NCI-H226 (cell line): ENCODE measurements around the gene ALDH1A2.

Experiments
- DNase-seq: peaks from one replicate; pipeline ENCODE4 v3.0.0-alpha.2; 2015

ALDH1A2 gene

DNA sequence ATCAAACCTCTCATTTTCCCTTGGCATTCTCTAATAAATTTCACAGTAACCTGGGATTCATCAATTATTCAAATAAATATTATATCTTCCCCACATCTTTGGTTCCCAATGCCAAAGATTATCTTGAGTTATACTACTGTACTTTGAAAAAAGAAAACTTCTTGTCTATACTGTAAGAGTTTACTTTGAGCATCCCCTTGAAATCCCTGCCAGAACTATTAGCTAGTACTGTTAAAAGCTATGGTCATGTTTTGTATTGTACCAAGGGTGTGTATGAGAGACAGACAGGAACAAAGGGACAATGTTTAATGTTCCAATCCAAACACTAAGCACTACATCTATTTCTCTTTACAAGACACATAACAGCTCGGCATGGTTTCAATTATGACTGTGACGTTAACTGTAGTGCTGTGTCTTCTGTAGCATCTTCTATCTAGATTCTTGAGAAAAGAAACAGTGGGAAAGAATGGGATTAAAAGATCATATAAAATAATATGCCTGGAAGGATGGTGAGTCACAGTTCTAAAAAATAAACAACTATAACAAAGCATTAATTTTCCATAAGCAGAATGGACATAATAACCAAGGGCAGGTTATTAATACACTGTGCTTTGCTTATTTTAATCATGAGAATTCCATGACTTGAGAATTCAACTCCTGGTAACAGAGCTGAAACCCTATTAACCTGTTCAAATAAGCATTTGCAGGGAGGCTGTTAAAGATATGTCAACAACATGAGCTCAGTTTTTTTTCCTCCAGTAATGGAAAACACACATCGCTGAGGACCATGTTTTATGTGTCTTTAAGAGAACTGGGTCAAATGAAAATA lies 71.1 kb downstream of the ALDH1A2 start:
- DNase-seq = no peak

DNA sequence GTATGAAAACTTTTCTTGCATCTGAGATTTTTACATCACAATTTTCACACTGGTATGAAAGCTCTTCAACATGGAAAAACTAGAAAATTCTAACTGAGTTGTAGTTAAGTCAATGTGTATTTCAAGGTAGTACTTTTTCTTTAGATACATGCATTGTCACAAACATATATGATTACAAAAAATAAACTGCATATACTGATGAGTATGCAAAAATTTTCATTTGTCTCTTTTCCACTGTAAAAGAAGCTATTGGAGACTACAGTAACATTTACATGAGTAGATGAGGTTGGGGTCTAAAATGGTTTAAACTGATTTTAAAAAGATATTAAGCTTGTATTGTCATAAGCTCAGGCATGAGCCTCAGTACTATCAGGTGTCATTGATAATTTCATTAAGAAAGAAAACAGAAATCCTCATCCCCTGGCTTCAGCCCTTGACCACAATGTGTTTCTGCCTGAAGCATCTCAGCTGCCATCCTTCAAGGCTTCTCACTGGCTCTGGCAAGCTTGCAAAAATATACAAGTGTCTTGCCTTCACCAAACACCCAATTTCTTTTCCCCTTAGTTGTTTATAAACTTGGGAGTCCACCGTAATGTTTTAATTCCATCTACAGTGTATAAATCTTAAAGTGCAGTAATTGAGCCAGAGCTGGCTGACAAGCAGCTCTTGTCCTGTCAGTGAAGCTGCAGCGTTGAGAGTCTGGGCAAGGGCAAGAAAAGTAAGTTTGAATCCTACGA lies 71.9 kb downstream of the ALDH1A2 start:
- no peak for DNase-seq

DNA sequence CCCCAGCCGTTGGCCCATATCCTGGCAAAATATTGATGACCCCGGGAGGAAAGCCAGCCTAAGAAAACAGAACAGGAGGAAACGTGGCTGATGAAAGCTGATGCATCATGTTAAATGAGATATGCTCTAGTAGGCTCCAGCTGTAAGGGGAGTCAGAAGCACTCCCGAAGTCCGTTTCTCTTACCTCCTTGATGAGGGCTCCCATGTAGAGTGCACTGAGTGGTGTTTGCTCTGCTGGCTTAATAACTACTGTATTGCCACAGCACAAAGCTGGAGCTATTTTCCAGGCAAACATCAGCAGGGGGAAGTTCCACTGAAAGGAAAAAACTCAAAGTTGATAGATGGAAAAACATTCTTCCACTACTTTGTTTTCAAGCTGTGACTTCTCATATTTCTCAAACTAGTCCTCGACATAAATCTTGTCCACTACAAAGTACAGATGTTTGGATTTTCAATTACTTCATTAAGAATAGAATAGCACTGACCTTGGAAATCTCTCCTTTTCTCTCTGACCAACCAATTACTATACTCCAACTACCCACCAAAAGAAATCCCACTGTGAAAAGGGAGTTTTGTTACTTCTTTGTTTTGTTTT lies 72.7 kb downstream of the ALDH1A2 start:
- no peak for DNase-seq

DNA sequence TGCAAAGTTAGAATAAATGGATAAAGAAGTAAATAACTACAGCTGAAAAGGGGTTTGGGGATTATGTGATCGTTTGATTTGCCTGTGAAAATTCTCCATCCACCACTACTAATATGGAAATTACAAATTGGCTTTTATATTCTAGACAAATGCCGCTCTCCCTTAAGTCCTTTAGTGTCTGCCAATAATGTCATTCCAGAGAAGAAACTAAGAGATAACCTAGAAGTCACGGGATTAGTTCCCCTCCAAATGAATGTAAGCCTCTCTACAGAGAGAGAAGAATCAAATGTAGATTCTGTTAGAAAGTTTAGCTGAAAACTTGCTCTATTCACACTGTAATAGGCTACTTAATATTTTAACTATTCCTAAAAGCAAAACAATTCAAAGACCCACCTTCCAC lies 92.0 kb downstream of the ALDH1A2 start:
- no peak for DNase-seq

DNA sequence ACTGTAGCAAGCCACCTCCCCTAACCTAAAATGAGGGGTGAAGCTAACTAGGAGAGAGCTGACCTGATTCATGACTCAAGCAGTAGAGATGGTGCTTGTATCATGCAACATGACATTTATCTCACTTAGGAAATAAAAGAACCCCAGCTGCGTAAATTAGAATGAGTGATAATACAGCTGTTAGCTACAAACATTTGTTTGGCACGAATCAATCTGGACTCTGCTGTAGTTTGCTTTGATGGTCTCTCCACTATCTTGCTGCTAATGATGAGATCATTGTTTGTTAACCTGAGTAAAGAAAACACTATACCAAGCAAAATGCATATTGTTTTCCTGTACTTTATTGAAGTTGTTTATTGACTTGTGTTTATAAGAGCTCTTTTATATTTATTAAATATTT lies 92.6 kb downstream of the ALDH1A2 start:
- no peak for DNase-seq

DNA sequence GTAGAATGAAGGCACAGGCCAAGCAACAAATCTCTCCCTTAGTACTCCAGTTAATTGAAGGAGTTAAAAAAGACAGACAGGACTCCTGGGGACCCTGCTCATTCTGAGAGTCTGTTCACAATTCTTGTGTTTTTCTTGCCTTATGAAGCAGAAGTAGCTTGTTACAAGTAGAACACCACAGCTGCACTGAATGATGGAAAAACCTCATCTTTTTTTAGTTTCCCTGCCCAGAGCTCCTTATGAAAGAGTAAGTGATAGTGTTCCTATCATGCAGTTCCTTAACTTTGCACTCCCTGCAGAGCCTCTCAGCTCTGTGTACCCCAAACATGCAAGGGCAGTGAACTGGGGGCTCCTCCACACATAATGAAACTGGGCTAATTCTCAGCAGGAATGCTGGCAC lies 95.5 kb downstream of the ALDH1A2 start:
- DNase-seq = no peak

DNA sequence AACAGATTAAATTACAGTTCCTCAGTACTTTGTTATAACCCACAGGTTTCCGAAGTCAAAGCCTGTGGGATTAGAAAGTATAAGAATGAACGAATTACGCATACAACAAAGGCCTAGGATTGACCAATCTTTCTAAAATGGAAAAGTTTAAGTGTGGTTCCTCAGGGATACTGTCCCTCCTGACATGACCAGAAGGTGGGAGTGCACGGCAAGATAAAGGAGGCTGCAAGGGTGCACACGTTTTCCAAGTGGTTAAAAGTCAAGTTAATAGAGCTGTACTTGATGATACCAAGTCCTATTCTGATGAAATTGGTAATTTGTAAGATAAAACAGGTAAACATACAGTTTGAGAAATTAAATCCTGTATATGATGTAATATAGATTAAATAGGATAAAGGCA lies 96.2 kb downstream of the ALDH1A2 start:
- DNase-seq = no peak

DNA sequence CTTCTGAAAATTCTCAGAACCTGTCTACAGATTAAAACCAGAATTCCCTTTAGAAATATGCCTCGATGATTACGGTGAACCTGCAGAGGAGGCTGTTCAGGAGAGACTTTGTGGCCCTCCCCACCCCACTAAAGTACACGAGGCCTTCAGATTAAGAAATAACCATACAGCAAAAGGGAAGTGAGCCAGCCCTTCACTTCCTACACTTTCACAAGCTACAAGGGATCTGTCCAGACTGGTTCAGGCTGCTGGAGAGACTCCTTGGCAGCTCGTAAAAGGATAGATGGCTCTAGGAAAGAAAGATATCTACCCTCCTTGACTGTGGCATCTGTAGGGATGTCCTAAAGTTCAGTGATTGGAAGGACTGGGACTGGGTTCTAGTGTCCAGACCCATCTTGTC lies 102.6 kb downstream of the ALDH1A2 start:
- no peak for DNase-seq

DNA sequence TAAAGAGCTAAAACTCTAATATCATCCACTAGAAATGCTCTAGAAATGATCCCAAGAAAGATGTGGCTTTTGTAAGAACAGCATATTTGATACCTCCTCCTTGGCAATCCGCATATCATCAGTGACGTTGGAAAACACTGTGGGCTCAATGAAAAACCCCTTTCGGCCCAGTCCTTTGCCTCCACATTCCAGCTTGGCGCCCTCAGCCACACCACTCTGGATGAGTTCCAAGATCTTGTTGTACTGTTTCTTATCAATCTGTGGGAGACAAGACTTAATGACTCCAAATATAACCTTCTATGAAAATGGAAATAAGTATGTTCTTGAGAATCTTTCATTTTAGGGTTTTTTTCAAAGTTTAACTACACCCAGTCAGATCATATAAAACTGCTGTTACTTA lies 103.6 kb downstream of the ALDH1A2 start:
- peak; percentile 50 for DNase-seq

DNA sequence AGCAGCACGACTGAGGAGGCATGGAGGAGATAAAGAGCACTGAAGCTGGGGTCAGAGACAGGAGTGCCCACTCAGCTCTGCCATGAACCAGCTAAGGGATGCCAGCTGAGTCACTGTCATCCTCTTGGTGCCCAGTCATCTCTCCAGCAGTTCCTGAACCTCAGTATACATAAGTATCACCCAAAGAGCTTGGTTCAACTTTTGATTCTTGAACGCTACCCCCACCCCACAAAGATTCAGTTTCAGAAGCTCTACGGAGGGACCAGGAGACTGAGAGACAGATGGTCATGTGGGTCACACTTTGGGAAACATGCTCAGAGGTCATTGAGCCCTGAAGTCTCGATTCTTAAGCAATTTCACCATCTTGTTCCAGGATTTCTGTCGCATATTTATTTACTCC lies 108.4 kb downstream of the ALDH1A2 start:
- DNase-seq = no peak

DNA sequence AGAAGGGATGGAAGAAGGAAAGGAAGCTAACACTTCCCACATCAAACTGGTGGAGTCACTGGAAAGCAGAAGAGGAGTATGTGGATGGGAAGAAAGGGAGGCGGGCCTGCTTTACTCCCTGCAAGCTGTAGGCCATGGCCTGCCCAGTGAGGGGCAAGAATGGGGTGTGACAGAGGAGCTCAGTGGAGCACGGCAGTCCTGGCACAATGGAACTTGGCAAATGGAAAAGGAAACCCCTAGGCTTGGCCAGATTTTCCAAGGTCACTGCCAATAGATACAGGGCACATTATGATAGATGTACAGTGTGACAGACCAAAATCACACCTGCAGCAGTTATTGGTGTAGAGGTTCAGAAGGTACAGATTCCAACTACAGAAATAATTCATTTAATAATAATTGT lies 111.6 kb downstream of the ALDH1A2 start:
- DNase-seq = no peak

DNA sequence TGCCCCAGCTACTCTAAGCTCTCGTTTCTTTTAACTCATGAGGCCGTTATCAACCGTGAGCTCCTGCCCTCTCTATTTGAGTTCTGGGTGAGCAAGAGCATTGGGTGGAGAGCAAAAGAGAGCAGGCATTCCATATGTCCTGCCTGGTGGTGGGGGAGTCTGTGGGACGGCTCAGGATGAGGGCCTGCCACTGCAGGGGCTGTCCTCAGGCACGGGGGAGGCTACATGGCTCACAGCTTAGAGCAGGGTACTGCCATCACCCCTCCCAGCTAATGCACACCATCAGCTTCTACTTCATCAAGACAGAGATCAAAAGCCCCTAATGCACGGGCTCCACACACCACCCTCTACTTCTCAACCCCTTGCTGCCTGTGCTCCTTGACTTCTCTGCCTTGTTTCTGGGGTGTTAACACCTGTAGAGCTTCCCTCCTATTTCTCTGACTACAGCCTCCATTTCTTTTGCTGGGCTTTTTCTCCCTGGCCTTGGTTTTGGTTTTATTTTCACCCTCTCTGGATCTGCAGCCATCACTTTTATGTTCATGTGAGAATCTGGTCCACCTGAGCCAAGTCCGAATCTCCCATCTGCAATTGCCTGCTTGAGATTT lies 114.1 kb downstream of the ALDH1A2 start:
- DNase-seq = no peak

DNA sequence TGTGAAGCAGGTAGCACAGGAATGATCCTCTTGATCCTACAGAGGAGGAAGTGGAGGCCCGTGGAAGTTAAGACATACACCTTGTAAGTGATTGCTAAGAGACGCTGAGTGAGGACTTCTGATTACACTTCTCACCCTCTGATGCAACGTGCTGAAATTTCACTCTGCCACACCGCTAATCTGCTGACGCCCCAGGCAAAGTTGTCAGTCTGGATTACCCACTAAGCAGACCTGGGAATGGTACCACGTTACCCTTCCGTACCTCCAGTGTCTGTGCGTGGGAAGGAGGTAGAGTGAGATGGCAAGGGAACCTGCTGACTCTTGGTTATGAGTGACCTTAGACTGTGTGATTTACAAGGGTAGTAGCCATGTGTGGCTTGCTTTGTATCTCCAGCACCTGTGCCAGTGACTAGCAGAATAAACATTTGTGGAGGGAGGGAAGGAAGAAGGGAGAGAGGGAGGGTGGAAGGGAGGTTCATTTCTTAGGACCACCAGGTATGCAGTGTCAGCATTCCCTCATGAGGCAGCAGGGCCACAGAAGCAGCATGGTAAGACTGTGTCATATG lies 115.0 kb downstream of the ALDH1A2 start:
- peak; percentile 51 for DNase-seq

DNA sequence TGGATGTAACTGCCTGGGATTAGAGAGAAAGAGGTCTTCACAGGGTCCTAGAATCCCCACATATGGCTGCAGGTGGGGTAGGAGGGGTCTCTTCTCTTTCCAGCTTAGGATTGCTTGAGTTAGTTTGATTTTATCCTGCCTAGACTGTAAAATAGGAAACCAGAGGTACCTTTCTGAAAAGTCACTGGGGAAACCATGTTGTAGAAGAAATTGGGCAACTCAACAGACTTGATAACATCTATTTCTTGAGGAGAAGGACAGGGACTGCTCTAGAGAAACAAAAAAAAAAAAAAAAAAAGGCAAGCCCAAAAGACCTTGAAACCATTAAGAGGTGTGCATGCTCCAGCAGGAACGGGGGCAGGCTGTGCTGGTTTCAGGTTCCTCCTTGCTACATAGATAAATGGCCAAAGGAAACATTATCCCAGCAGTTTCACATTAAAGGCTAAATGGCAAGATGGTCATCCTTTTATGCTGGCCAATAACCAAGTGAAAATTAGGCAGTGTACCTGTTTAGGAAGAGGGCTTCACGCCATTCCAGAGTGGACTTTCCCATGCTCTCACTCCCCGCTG lies 116.1 kb downstream of the ALDH1A2 start:
- DNase-seq = no peak

DNA sequence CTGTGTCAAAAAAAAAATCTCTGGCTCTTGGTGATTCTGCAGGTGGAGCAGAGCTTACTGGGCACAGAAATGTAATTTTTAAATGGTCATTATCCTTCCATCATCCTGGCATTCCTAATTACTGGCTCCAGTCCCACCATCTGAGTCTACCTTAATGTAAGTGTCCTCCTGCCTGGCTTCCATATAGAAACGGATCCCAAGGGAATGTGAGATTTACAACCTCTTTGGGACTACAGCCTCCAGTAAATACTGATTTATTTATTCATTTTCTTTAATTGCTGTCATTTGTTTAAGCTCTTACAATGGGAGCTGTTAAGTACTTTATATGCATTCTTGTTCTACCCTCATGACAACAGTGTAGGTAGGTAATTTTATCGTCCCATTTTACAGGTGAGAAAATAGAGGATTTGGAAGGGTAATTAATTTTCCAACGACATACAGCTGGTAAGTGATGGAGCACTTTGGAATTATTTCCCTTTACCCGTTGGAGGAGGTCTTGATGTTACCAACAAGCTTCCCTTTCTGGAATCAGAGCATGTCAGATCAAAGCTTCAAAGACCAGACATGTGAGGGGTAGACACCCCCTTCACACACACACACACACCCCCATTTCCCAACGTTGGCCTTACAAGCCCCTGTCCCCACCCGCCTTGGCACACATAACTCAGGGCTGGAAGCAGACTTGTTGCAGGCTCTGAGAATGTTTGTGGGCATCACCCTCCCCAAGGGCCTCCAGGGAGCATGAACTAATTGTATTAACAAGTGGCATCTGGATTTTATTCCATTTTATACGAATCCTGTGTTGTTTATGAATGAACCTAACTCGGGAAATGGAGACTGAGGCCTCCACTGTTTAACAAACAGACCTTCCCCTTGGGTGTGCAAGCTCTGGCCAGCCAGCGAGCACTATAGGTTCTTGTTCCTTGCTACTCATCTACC lies 116.9 kb downstream of the ALDH1A2 start:
- no peak for DNase-seq

DNA sequence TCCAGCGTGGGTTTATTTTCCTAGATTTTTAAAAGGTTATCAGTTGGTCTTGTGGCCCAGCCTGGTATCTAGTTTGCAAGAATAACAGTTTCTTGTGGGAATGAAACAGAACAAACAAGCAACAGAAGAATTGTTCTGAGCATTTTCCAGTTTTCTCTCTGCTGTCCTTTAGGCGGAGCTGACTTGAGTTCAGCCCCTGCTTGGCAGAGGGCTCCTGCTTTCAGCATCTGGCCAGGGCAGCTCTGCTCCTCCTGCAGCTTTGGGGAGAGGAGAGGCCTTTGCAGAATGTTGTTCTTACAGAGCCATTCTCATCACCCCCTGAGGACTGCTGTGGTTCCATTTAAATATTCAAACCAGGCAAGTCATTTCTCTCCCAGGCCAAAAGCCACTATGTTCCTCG lies 117.7 kb downstream of the ALDH1A2 start:
- no peak for DNase-seq

DNA sequence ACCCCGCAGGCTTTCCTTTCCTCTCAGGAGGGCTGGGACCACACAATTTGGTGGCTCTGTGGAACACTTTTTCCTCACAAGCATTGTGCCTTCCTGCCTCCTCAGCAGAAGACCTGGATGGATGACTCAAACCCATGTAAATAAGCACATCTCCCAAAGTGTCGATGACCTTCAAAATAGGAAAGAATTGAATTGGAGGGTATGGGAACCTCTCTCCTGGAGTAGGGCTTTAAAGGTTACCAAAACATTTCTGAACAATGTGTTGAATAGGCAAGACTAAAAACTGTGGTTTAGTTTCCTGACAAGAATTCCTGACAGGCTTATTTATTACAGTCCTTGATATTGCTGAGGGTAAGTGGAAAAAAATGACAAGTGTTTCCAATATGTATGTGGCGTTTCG lies 118.2 kb downstream of the ALDH1A2 start:
- DNase-seq = no peak

DNA sequence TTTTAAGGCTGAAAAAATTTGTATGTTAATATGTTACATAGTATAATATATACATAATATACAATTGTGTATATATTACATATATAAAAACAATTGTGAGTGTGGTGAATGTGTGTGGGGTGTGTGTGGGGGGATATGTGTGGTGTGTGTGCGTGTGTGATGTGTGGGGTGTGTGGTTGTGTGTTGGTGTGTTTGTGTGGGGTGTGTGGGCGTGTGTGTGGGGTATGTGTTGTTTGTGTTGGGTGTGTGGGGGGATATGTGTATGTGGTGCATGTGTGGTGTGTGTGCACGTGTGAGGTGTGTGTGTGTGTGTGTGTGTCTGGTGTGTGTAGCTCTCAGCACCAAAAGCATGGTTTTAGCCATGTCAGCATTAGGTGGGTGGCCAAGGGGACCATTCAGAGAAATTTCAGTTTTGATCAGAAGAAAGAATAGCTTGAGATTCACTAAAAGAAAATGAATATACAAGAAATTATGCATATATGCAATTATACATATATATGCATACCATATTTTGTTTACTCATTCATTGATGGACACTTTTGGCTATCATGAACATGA lies 118.9 kb downstream of the ALDH1A2 start:
- no peak for DNase-seq

DNA sequence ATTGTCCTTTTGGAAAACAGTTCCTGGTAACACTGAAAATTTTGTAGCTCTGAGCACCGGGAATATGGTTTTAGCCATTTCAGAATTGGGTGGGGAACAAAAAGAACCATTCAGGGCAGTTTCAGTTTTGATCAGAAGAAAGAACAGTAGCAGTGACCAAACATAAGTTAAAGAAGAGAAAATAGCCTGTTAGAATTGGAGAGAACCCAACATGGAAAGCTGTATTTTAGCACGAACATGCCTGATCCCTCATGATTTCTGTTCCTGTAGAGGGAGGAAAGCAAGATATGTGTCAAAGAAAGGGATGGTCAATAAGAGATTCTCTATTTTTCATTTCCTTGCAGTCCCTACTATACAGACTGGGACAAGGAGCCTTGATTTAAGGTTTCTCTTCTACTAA lies 119.9 kb downstream of the ALDH1A2 start:
- DNase-seq = no peak

DNA sequence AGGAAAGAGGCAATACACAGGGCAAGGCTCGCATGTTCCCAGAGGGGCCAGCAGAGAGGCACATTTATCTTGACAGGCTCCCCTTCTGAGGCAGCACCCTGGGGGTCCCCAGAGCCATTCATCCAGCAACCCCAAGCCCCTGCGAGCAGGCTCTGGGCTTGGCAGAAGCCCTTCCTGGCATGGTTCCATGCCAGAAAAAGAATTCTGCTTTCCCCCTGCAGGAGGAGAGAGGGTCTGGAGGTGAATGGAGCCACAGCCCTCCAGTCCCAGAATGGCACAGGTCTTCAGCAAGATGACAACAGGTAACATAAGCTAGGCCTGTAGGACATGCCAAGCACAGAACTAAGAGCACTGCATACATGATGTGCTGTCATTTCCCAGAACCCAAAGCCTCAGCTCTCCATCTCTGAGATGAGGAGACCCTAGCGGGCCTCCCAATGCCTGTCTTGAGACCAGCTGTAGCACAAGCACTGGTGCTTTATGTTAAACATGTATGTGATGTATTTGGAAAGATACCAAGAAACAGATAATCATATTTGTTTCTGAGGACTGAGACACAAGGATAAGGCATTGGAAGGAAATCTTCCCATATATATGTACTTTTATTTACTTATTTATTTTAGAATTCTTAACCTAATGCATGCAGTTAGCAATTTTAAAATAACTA lies 121.6 kb downstream of the ALDH1A2 start:
- no peak for DNase-seq

DNA sequence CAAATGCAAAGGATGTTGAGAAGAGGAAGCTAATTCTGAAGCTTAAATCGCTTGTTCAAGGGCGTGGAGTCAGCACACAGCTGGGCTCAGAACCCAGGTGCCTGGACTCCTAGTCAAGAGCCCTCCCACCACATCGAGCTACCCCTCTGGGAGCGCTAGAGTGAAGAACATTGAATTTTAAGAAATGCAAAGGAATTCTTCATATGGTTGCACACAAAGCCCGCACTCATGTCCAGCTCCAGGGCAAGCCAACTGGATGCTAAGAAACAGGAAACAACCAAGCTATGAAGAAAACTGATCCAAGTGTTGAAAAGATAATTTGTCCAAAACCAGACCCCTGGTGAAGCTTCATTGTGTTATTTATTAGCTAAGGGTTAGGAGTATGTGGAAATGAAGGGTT lies 122.3 kb downstream of the ALDH1A2 start:
- DNase-seq = no peak
